ENCODE data around the gene TUBB1.

The TUBB1 gene

DNA sequence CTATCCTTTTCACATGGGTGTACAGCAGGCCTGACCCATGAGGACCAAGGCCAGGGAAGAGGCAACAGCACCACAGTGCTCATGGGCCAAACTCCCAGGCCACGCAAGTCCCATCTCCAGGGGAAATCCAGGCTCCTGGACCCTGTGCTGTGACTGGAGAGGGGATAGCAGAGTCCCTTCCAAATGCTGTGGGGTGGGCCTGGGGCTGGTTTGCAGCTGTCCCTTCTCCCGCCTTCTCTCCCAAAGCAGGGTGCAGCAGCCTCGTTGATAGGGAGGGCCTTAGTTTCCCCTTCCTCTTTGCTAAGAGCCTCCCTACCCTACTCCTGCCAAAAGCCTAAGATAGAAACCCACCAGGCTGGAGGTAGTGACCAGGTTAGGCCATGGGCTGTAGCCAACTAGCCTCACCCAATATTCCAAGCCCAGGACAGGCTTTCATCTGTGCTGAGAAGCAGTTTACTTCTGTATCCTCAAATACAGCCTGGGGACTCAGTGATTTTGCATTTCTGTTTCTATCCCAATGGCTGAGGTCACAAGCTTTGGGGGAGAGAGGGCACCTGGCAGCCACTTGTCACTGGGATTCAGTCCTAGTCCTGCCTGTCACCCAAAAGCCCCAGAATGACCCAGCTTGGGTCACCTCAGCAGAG is 13.6 kb upstream of the TUBB1 start:
- TF ChIP-seq, protein P1, sequence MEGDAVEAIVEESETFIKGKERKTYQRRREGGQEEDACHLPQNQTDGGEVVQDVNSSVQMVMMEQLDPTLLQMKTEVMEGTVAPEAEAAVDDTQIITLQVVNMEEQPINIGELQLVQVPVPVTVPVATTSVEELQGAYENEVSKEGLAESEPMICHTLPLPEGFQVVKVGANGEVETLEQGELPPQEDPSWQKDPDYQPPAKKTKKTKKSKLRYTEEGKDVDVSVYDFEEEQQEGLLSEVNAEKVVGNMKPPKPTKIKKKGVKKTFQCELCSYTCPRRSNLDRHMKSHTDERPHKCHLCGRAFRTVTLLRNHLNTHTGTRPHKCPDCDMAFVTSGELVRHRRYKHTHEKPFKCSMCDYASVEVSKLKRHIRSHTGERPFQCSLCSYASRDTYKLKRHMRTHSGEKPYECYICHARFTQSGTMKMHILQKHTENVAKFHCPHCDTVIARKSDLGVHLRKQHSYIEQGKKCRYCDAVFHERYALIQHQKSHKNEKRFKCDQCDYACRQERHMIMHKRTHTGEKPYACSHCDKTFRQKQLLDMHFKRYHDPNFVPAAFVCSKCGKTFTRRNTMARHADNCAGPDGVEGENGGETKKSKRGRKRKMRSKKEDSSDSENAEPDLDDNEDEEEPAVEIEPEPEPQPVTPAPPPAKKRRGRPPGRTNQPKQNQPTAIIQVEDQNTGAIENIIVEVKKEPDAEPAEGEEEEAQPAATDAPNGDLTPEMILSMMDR (conservative IDR thresholded peaks at IDR 0.05; ENCODE audit: control insufficient read depth, insufficient read depth, low read depth, low read length) = no peak
- no peak for DNase-seq (ENCODE audit: low read depth)
- H3K4me3 ChIP-seq (ENCODE audit: control insufficient read depth, low read depth, low read length) = peak overlapping the region; percentile 69

DNA sequence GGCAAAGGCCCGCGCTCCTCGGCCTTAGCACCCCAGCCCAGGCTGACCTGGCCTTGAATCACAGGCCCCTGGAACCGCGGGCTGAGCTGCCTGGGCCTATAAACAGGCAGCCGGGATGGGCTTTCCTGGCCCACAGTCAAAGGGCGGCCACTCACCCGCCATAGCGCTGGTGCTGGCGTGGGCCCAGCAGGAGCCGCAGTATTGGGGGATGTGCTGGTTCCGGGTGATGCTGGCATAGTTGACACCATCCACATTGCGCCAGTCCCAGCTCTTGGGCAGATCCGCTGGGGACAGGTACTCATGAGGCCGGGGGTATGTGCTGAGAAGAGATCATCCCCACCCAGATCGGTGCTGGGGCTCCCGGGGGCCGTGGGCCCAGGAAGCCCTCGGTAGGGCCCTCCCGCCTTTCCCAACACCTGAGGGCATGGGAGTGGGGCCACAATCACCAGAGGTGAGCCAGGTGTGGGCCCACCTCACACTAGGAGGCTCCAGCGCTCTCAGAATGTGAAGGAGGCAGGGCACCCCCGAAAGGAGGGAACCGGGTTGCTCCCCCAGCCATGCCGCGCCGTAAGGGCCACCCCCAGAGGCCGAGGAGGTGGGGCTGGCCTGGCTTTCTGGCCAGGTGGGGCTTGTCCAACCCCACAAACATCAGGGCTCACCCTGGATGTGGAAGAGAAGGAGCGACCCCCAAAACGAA is 12.9 kb upstream of the TUBB1 start:
- peak; percentile 35 for DNase-seq (ENCODE audit: low read depth)
- peak overlapping the region; percentile 69 for H3K4me3 ChIP-seq (ENCODE audit: control insufficient read depth, low read depth, low read length)
- TF ChIP-seq, protein P1 (conservative IDR thresholded peaks at IDR 0.05; ENCODE audit: control insufficient read depth, insufficient read depth, low read depth, low read length) = no peak

DNA sequence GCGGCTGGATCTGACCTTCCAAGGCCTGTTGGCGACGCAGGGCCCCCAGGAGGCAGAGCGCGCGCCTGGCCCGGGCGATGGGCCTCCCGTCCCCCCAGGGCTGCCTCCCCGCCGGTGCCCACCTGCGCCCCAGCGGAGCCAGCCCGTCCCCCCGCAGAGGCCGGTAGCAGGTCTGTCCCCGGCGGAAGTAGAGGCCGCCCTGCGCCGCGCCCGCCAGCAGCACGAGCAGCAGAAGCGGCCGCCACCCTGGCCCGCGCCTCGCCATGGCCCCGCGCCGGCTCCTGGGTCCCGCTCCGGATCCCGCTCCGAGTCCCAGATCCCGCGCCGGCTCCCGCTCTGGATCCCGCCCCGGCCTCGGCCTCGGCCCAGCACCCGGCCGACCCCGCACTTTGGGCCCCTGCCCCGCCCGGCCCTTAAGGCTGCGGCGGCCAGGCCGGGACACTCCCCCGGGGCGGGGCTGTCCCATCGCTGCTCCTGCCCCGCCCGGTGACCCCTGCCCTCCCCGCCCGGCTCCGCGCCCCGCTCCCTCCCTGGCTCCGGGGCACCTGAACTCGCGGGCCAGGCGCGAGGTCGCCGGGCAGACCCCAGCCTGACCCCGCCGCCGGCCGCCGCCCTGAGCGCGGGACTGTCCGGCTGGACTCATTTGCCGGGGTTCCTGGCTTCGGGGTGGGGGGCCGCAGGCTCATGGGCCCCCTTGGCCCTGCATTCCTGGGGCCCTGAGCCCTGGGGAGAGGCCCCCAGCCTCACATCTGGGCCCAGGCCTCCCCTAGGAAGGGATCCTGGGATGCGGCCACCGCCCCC is 12.2 kb upstream of the TUBB1 start, which contains the start of gene CTSZ:
Gene CTSZ (minus strand): TSS at position 391 of the 801 bp plus-strand sequence. CDS start 126 bp downstream, at position 265.
- H3K4me3 ChIP-seq (ENCODE audit: control insufficient read depth, low read depth, low read length) = peak within 1 kb of the TSS; percentile 69
- peak; percentile 14 for DNase-seq (ENCODE audit: low read depth)
- TF ChIP-seq, protein P1 (conservative IDR thresholded peaks at IDR 0.05; ENCODE audit: control insufficient read depth, insufficient read depth, low read depth, low read length) = no peak

DNA sequence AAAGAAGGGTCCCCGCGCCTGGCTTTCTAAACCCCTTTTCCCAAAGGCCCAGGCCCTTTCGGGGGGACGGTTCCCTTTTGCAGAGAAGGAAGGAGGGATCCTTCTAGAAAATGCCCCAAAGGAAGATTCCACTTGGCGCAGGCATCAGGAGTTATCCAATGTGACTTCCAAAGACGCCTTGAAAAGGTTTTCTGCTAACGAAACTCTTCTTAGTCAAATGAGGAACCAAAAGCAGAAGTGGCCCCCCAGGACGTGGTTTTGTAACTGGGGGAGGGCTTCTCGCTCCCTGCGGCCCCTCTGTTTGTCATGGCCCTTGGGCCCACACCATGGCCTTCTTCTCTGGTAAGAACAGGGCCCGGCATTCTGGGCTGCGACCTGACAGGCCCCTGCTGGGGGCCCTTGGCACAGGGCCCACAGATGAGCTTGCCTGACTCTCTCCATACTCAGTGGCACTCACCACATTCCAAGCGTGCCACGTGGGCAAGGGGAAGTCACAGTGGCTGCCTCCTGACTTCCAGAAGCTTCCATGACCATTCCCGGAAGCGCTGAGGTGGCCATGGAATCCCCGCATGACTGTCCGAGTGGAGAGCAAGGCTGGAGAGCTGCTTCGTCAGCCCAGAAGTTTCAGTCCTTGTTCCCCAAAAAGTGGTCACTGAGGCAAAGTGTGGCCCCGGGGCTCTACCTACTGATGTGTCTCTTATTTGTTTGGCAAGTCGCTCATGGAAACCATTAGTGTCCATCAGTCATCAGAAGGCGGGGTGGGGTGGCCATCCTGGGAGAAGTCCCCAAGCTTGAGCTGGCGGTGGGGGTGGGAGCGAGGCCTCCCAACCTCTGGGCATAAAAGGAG is 11.3 kb upstream of the TUBB1 start:
- TF ChIP-seq, protein P1 (conservative IDR thresholded peaks at IDR 0.05; ENCODE audit: control insufficient read depth, insufficient read depth, low read depth, low read length) = no peak
- no peak overlapping the region for H3K4me3 ChIP-seq (ENCODE audit: control insufficient read depth, low read depth, low read length)
- DNase-seq (ENCODE audit: low read depth) = no peak

DNA sequence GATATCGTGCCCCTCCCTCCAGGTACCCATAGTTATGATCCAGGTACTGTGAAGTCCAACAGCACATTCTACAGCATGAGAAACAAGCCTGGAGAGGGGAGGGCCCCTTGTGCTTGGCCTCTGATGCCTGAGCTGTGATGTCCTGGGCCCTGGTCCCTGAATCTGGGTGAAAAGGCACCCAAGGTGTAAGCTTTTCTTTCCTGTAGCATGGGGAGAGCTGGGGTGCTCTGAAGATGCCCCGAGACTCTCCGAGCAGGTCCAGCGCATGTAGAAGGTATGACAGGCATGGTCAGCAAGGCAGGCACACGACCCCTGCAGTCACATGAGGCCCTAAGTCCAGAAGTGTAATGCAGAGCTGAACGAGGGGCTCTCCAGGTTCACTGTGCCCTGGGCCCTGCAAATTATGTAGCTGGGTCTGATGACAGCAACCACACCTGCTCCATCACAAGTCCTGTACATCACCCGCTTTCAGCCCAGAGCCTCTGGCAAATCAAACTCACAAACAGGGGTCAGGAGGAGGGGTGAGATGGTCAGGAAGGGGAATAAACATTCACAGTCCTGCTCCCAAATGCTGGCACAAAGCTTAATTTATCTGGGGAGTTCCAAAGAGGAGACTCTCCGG is 10.4 kb upstream of the TUBB1 start:
- no peak for DNase-seq (ENCODE audit: low read depth)
- no peak overlapping the region for H3K4me3 ChIP-seq (ENCODE audit: control insufficient read depth, low read depth, low read length)
- TF ChIP-seq, protein P1 (conservative IDR thresholded peaks at IDR 0.05; ENCODE audit: control insufficient read depth, insufficient read depth, low read depth, low read length) = no peak
